H1 (cell line): ENCODE results near the gene GPSM3. TPM values are rescaled to one million over a fixed set of nuclear protein-coding genes. Genes with fewer than 3 reads are reported as not detected.
A peak's percentile ranks its signal among the peaks of the same experiment; 100 is the strongest.

Source experiments
- CTCF ChIA-PET: fragments of 300-600 bp; sonication (Branson Sonifier 250); formaldehyde crosslinking; loops from one replicate; lab custom pipeline; 2021; ENCODE audit not compliant: partially characterized antibody; lab: Charles Lee
- POLR2A ChIA-PET: fragments of 300-600 bp; sonication (Branson Sonifier 250); formaldehyde crosslinking; loops from one replicate; lab custom pipeline; 2021; ENCODE audit warnings: inconsistent platforms; ENCODE audit not compliant: partially characterized antibody; lab: Charles Lee
- DNase-seq, 2 experiments: peaks; one replicate each; pipeline versions ENCODE4 v3.0.0 to v3.0.0-alpha.2; 2010 to 2022; ENCODE audit warnings: low spot score in 2 of 2, low read depth in 1 of 2, mixed read lengths in 1 of 2
- FAIRE-seq: peaks from 2 replicates; lab custom pipeline; 2011; peaks lifted over from hg19 to GRCh38; lab: Jason Lieb, UNC
- H2AFZ ChIP-seq: 2 replicates; pipeline ENCODE4 v1.8.1; 2012; ENCODE audit warnings: low read length, inconsistent platforms
- H2AK5ac ChIP-seq: 2 replicates; pipeline ENCODE4 v1.6.1; 2013; ENCODE audit warnings: low read depth, low read length
- H2BK120ac ChIP-seq: replicated peaks from 2 replicates; pipeline ENCODE3; 2013; ENCODE audit warnings: low read depth, low read length, inconsistent platforms
- H2BK12ac ChIP-seq: 2 replicates; pipeline ENCODE4 v1.6.1; 2013; ENCODE audit warnings: low read depth, low read length
- H2BK15ac ChIP-seq: 2 replicates; pipeline ENCODE4 v1.6.1; 2013; ENCODE audit warnings: low read length
- H2BK20ac ChIP-seq: 2 replicates; pipeline ENCODE4 v1.6.1; 2013; ENCODE audit warnings: low read length
- H2BK5ac ChIP-seq: 2 replicates; pipeline ENCODE4 v1.6.1; 2013; ENCODE audit warnings: low read depth, low read length
- H3K14ac ChIP-seq: 2 replicates; pipeline ENCODE4 v1.6.1; 2013; ENCODE audit warnings: inconsistent platforms; ENCODE audit not compliant: insufficient read length
- H3K18ac ChIP-seq: 2 replicates; pipeline ENCODE4 v1.6.1; 2013; ENCODE audit warnings: low read length; ENCODE audit errors: extremely low read depth
- H3K23ac ChIP-seq: 2 replicates; pipeline ENCODE4 v1.6.1; 2013; ENCODE audit warnings: inconsistent platforms; ENCODE audit not compliant: insufficient read length
- H3K23me2 ChIP-seq: 2 replicates; pipeline ENCODE4 v1.6.1; 2013; ENCODE audit warnings: low read depth, low read length
- H3K27ac ChIP-seq: 2 replicates; pipeline ENCODE4 v1.6.1; 2011; ENCODE audit warnings: low read depth, low read length, inconsistent platforms
- H3K27me3 ChIP-seq, 4 experiments: replicated peaks in 1 of 4; 1 replicate in 1 of 4; 2 replicates in 3 of 4; pipeline versions ENCODE4 v1.6.1 to v1.8.1; 2011 to 2013; ENCODE audit warnings: low read length in 3 of 4, mild to moderate bottlenecking in 3 of 4, inconsistent platforms in 2 of 4, mixed read lengths in 2 of 4, moderate library complexity in 1 of 4; ENCODE audit not compliant: control insufficient read depth in 3 of 4, insufficient read depth in 3 of 4; ENCODE audit errors: extremely low read depth in 1 of 4
- H3K36me3 ChIP-seq, 4 experiments: 2 replicates each; pipeline versions ENCODE4 v1.6.1 to v1.8.1; 2011 to 2013; ENCODE audit warnings: mild to moderate bottlenecking in 4 of 4, low read length in 3 of 4, moderate library complexity in 2 of 4, control low read depth in 1 of 4, inconsistent platforms in 1 of 4; ENCODE audit not compliant: insufficient read depth in 4 of 4, control insufficient read depth in 2 of 4
- H3K4ac ChIP-seq: replicated peaks from 2 replicates; pipeline ENCODE3; 2013; ENCODE audit warnings: low read length, low read depth, mixed read lengths, inconsistent platforms; ENCODE audit not compliant: insufficient read length
- H3K4me1 ChIP-seq, 4 experiments: replicated peaks in 1 of 4; 1 replicate in 1 of 4; 2 replicates in 3 of 4; pipeline versions ENCODE4 v1.6.1 to v1.8.1; 2011 to 2013; ENCODE audit warnings: low read length in 3 of 4, inconsistent platforms in 2 of 4, mixed read lengths in 1 of 4; ENCODE audit not compliant: insufficient read depth in 4 of 4, control insufficient read depth in 3 of 4
- H3K4me2 ChIP-seq, 2 experiments: 2 replicates each; pipeline versions ENCODE4 v1.6.1 to v1.8.1; 2011 to 2013; ENCODE audit warnings: low read depth in 2 of 2, low read length in 2 of 2, control low read depth in 1 of 2, inconsistent platforms in 1 of 2, mild to moderate bottlenecking in 1 of 2; ENCODE audit not compliant: insufficient read depth in 1 of 2
- H3K4me3 ChIP-seq, 4 experiments: fragments of 200-600, 300-600 bp in 1 of 4; sonication (generic), shearing (Covaris generic), sonication (Bioruptor Twin) in 1 of 4; 2 replicates each; pipeline versions ENCODE4 v1.5.1 to v1.8.1; 2011 to 2016; ENCODE audit warnings: low read length in 4 of 4, low read depth in 3 of 4, control low read depth in 2 of 4, inconsistent platforms in 2 of 4, mild to moderate bottlenecking in 2 of 4, mixed read lengths in 1 of 4, moderate library complexity in 1 of 4; ENCODE audit not compliant: insufficient read depth in 2 of 4; ENCODE audit errors: extremely low read depth in 1 of 4
- H3K56ac ChIP-seq: replicated peaks from 2 replicates; pipeline ENCODE3; 2013; ENCODE audit warnings: low read depth, mild to moderate bottlenecking, mixed read lengths, low read length, inconsistent platforms; ENCODE audit not compliant: insufficient read length
- H3K79me1 ChIP-seq: 2 replicates; pipeline ENCODE4 v1.6.1; 2013; ENCODE audit warnings: low read depth, low read length, control low read depth
- H3K79me2 ChIP-seq, 2 experiments: 2 replicates each; pipeline versions ENCODE4 v1.6.1 to v1.8.1; 2012 to 2013; ENCODE audit warnings: low read length in 2 of 2, mild to moderate bottlenecking in 2 of 2, inconsistent platforms in 1 of 2; ENCODE audit not compliant: insufficient read depth in 2 of 2, control insufficient read depth in 1 of 2
- H3K9ac ChIP-seq, 4 experiments: replicated peaks in 1 of 4; 1 replicate in 1 of 4; 2 replicates in 3 of 4; pipeline versions ENCODE4 v1.6.1 to v1.8.1; 2011 to 2013; ENCODE audit warnings: low read depth in 3 of 4, low read length in 3 of 4, control low read depth in 2 of 4, mild to moderate bottlenecking in 2 of 4, moderate library complexity in 2 of 4, inconsistent platforms in 1 of 4; ENCODE audit errors: extremely low read depth in 1 of 4
- H3K9me3 ChIP-seq, 2 experiments: 2 replicates each; pipeline versions ENCODE4 v1.6.1 to v1.8.1; 2012 to 2013; ENCODE audit warnings: mild to moderate bottlenecking in 2 of 2, moderate library complexity in 2 of 2, control low read depth in 1 of 2, inconsistent platforms in 1 of 2, low read depth in 1 of 2, low read length in 1 of 2, mixed read lengths in 1 of 2; ENCODE audit not compliant: insufficient read depth in 2 of 2
- H4K20me1 ChIP-seq, 2 experiments: replicated peaks in 1 of 2; 2 replicates each; pipeline versions ENCODE3 to v1.8.1; 2011 to 2013; ENCODE audit warnings: inconsistent platforms in 2 of 2, low read length in 2 of 2, mild to moderate bottlenecking in 1 of 2; ENCODE audit not compliant: insufficient read depth in 2 of 2, control insufficient read depth in 1 of 2
- H4K5ac ChIP-seq: 2 replicates; pipeline ENCODE4 v1.6.1; 2013; ENCODE audit warnings: low read length, low read depth, mixed read lengths, inconsistent platforms; ENCODE audit not compliant: insufficient read length
- H4K8ac ChIP-seq: 2 replicates; pipeline ENCODE4 v1.8.0; 2013; ENCODE audit warnings: mild to moderate bottlenecking, moderate library complexity, low read length, inconsistent platforms; ENCODE audit not compliant: insufficient read depth; ENCODE audit errors: extremely low read depth
- H4K91ac ChIP-seq: replicated peaks from 2 replicates; pipeline ENCODE3; 2013; ENCODE audit warnings: low read length, mixed read lengths, inconsistent platforms; ENCODE audit not compliant: insufficient read length
- CBX5 ChIP-seq: fragments of 300-800, 300-1000 bp; sonication (generic); IDR thresholded peaks from 2 replicates; pipeline ENCODE4 v1.7.1; 2016; ENCODE audit warnings: antibody characterized with exemption, low read length, low read depth
- CEBPB ChIP-seq: IDR thresholded peaks from 2 replicates; pipeline ENCODE4 v1.6.1; 2012; ENCODE audit warnings: low read depth, low read length
- GTF2F1 ChIP-seq: IDR thresholded peaks from 2 replicates; pipeline ENCODE4 v1.6.1; 2012; ENCODE audit warnings: low read depth, low read length, improper control_type of control experiment, borderline replicate concordance
- JUND ChIP-seq: IDR thresholded peaks from 2 replicates; pipeline ENCODE4 v1.6.1; 2011; ENCODE audit warnings: mild to moderate bottlenecking, improper control_type of control experiment, low read length
- KDM1A ChIP-seq: fragments of 200-600, 300-600 bp; sonication (generic); IDR thresholded peaks from 2 replicates; pipeline ENCODE4 v1.7.1; 2016; ENCODE audit warnings: mild to moderate bottlenecking, low read length, borderline replicate concordance
- NRF1 ChIP-seq: IDR thresholded peaks from 2 replicates; pipeline ENCODE4 v1.6.1; 2011; ENCODE audit warnings: mild to moderate bottlenecking, low read depth, low read length, improper control_type of control experiment
- TEAD4 ChIP-seq: IDR thresholded peaks from 2 replicates; pipeline ENCODE4 v1.6.1; 2012; ENCODE audit warnings: low read depth, low read length, inconsistent platforms, mixed read lengths
- WGBS, 2 experiments: shearing (Covaris generic) in 1 of 2; methylation state at CpG; one replicate each; pipeline versions ENCODE4 v1.1.6 to v1.1.7; 2013 to 2015; ENCODE audit warnings: low lambda C conversion rate in 2 of 2, mixed read lengths in 2 of 2, inconsistent platforms in 1 of 2, low coverage in 1 of 2, missing lambda C conversion rate in 1 of 2; ENCODE audit not compliant: insufficient replicate concordance in 2 of 2, insufficient coverage in 1 of 2, insufficient read length in 1 of 2; ENCODE audit errors: extremely low coverage in 1 of 2, missing lambda C conversion rate in 1 of 2; 5-methylcytosine and 5-hydroxymethylcytosine counted together
- polyA plus RNA-seq, 7 experiments: library from polyadenylated mRNA; depleted of rRNA in 3 of 7; stranded (reverse) in 5 of 7; unstranded in 2 of 7; fragments of >200 nt in 5 of 7; fragments of 200-250 nt in 2 of 7; gene quantifications; 1 replicate in 5 of 7; 2 replicates in 1 of 7; 4 replicates in 1 of 7; pipeline versions ENCODE4 v1.2.1 to v1.2.3, GENCODE V29; 2011 to 2013; ENCODE audit warnings: missing spikeins in 2 of 7, mixed read lengths in 2 of 7
- total RNA-seq: library from RNA; stranded (reverse); fragmentation: NEBNext Ultra II Directional; extraction: Animal tissue kit (Norgen Biotek cat#: 25700); gene quantifications from 2 replicates; pipeline ENCODE4 v1.2.1, GENCODE V29; 2021
- TF ChIP-seq, protein P1 (sequence below), 3 experiments: IDR thresholded peaks; 1 replicate in 2 of 3; 2 replicates in 1 of 3; pipeline versions ENCODE4 v1.5.1 to v1.6.1; 2011; ENCODE audit warnings: low read length in 3 of 3, mild to moderate bottlenecking in 3 of 3, inconsistent platforms in 2 of 3, low read depth in 1 of 3, moderate library complexity in 1 of 3; ENCODE audit not compliant: insufficient read depth in 1 of 3; ENCODE audit errors: control extremely low read depth in 1 of 3
- TF ChIP-seq, protein P2 (sequence below): IDR thresholded peaks from 2 replicates; pipeline ENCODE4 v1.6.1; 2012; ENCODE audit warnings: low read length, inconsistent platforms

GPSM3 gene
- total and polyA plus RNA-seq, 2 of the 8 experiments (the other 6 are each of a cell fraction or from before 2014, with no cell fraction given) = 6.6 to 9.8 TPM

DNA sequence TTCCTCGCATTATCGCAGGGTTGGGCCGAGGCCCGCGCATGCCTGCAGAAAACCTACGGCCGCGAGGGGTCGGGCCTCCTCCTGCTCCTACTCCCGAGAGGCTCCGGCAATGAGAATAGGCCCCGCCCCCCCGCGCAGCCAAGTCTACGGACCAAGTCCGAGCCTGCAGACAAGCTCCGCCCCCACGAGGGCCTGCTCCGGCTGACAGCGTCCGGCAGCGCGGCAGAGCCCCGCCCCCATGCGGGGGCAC is 3.1 kb upstream of the GPSM3 start:
- DNase-seq (peak; percentile 100), FAIRE-seq (no peak)
- H3K18ac ChIP-seq = no peak overlapping the region
- no peaks in the 10 kb centered on the region; a peak in 1 of 4 replicates for H3K79me2 ChIP-seq
- no peak overlapping the region for H3K56ac ChIP-seq
- H4K91ac ChIP-seq = no peak overlapping the region
- H2BK12ac ChIP-seq = no peak overlapping the region
- H3K9me3 ChIP-seq = no peaks in the 10 kb centered on the region
- H4K5ac ChIP-seq = no peak overlapping the region
- H2BK20ac ChIP-seq = no peak overlapping the region
- H2BK120ac ChIP-seq = no peak overlapping the region
- no peak overlapping the region for H2AFZ ChIP-seq
- peak overlapping the region in 3 of 4 experiments; percentile 66 to 97 (median 79); a peak in 6 of 8 replicates for H3K4me3 ChIP-seq
- peak overlapping the region in 2 of 4 experiments; percentile 94 to 98; a peak in 3 of 7 replicates for H3K9ac ChIP-seq
- ChIA-PET POLR2A (interaction anchor here (0.6 to 13.3 kb wide), 17 partner anchors 10 to 776 kb away, joined by 3 to 194 read pairs (median 4); partner anchors contain the start of genes AGPAT1, ATF6B, DXO and FKBPL), CTCF (interaction anchor here (0.6 to 1.3 kb wide), 9 partner anchors 16 to 521 kb away, joined by 3 to 5 read pairs (median 3); partner anchors contain the start of gene PRRT1)
- H4K8ac ChIP-seq = no peak overlapping the region
- H2AK5ac ChIP-seq = no peak overlapping the region
- no peak overlapping the region for H3K14ac ChIP-seq
- no peaks in the 10 kb centered on the region; the same call in 1 of the 2 replicates for H3K79me1 ChIP-seq
- H2BK15ac ChIP-seq = no peak overlapping the region
- no peaks in the 10 kb centered on the region for H4K20me1 ChIP-seq
- no peak overlapping the region for H3K23ac ChIP-seq
- H3K36me3 ChIP-seq = no peaks in the 10 kb centered on the region
- WGBS, 2 experiments = 0% methylated on average over 12 of the region's 25 CpGs; no CpG with 5 or more reads in 1 of the 2 experiments
- peak overlapping the region; percentile 98 for H2BK5ac ChIP-seq
- no peaks in the 10 kb centered on the region for H3K27me3 ChIP-seq
- peak overlapping the region; percentile 89 to 97; a peak in 3 of 4 replicates for H3K4me2 ChIP-seq
- H3K4me1 ChIP-seq = peaks cover 8 to 40% (median 24%) of the 10 kb centered on the region in 4 experiments
- H3K23me2 ChIP-seq = peaks cover 7% of the 10 kb centered on the region; the same call in 1 of the 2 replicates
- H3K4ac ChIP-seq = no peak overlapping the region
- H3K27ac ChIP-seq = peak overlapping the region; percentile 86; the same call in 1 of the 2 replicates
- TF ChIP-seq JUND (no peak), GTF2F1 (no peak), KDM1A (no peak), TEAD4 (no peak), CEBPB (no peak), CBX5 (no peak), NRF1 (peak; percentile 74)
- TF ChIP-seq, protein P1, sequence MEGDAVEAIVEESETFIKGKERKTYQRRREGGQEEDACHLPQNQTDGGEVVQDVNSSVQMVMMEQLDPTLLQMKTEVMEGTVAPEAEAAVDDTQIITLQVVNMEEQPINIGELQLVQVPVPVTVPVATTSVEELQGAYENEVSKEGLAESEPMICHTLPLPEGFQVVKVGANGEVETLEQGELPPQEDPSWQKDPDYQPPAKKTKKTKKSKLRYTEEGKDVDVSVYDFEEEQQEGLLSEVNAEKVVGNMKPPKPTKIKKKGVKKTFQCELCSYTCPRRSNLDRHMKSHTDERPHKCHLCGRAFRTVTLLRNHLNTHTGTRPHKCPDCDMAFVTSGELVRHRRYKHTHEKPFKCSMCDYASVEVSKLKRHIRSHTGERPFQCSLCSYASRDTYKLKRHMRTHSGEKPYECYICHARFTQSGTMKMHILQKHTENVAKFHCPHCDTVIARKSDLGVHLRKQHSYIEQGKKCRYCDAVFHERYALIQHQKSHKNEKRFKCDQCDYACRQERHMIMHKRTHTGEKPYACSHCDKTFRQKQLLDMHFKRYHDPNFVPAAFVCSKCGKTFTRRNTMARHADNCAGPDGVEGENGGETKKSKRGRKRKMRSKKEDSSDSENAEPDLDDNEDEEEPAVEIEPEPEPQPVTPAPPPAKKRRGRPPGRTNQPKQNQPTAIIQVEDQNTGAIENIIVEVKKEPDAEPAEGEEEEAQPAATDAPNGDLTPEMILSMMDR (IDR thresholded peaks at IDR 0.05; ENCODE audit: control extremely low read depth in 1 of 3, insufficient read depth in 1 of 3, low read depth in 1 of 3, low read length in 3 of 3) = peak in 2 of 3 experiments; percentile 21 to 66; a peak in 2 of 4 replicates
- TF ChIP-seq, protein P2, sequence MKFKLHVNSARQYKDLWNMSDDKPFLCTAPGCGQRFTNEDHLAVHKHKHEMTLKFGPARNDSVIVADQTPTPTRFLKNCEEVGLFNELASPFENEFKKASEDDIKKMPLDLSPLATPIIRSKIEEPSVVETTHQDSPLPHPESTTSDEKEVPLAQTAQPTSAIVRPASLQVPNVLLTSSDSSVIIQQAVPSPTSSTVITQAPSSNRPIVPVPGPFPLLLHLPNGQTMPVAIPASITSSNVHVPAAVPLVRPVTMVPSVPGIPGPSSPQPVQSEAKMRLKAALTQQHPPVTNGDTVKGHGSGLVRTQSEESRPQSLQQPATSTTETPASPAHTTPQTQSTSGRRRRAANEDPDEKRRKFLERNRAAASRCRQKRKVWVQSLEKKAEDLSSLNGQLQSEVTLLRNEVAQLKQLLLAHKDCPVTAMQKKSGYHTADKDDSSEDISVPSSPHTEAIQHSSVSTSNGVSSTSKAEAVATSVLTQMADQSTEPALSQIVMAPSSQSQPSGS = no peak
